ENCODE measurements around the gene MFSD8. TPM values are rescaled to one million over a fixed set of nuclear protein-coding genes. Genes with fewer than 3 reads are reported as not detected.
"Not testable (repeated sequence)": the region's sequence is repeated elsewhere in the genome, so short reads cannot be mapped to it uniquely, and the experiment has no call there.

Gene MFSD8
- total RNA-seq, 4 donors from 2014 or later = 22.2 to 63.1 (median 26.8) TPM

DNA sequence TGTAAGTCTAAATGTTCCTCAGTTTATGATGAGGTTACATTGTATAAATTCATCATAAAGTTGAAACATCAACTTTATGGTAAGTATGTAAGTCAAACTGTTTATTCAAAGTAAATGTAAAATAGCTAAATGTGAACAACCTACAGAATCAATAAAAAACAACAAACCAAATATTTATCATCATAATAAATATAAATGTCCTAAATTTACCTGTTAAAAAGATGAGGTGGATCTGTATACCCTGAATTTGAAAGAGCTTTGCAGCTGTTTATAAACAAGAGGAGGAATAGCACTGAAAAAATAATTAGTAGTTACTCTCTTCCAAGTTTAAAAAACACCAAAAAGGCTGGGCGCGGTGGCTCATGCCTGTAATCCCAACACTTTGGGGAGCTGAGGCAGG is 14.0 kb upstream of the MFSD8 start:
- H3K36me3 ChIP-seq = peaks cover 4% of the 10 kb centered on the region
- no peaks in the 10 kb centered on the region for H3K9me3 ChIP-seq
- 98% methylated on average over 2 of the region's 2 CpGs for WGBS
- no peak overlapping the region for H3K27ac ChIP-seq
- H3K27me3 ChIP-seq = no peaks in the 10 kb centered on the region
- TF ChIP-seq POLR2A (IDR thresholded peaks at IDR 0.05) (no peak), POLR2AphosphoS5 (IDR thresholded peaks at IDR 0.05) (no peak), EP300 (IDR thresholded peaks at IDR 0.05) (no peak)
- TF ChIP-seq, protein P1, sequence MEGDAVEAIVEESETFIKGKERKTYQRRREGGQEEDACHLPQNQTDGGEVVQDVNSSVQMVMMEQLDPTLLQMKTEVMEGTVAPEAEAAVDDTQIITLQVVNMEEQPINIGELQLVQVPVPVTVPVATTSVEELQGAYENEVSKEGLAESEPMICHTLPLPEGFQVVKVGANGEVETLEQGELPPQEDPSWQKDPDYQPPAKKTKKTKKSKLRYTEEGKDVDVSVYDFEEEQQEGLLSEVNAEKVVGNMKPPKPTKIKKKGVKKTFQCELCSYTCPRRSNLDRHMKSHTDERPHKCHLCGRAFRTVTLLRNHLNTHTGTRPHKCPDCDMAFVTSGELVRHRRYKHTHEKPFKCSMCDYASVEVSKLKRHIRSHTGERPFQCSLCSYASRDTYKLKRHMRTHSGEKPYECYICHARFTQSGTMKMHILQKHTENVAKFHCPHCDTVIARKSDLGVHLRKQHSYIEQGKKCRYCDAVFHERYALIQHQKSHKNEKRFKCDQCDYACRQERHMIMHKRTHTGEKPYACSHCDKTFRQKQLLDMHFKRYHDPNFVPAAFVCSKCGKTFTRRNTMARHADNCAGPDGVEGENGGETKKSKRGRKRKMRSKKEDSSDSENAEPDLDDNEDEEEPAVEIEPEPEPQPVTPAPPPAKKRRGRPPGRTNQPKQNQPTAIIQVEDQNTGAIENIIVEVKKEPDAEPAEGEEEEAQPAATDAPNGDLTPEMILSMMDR (IDR thresholded peaks at IDR 0.05) = no peak
- no peaks in the 10 kb centered on the region for H3K4me1 ChIP-seq
- H3K4me3 ChIP-seq = no peak overlapping the region
- DNase-seq (ENCODE audit: low spot score in 2 of 2) = no peak

DNA sequence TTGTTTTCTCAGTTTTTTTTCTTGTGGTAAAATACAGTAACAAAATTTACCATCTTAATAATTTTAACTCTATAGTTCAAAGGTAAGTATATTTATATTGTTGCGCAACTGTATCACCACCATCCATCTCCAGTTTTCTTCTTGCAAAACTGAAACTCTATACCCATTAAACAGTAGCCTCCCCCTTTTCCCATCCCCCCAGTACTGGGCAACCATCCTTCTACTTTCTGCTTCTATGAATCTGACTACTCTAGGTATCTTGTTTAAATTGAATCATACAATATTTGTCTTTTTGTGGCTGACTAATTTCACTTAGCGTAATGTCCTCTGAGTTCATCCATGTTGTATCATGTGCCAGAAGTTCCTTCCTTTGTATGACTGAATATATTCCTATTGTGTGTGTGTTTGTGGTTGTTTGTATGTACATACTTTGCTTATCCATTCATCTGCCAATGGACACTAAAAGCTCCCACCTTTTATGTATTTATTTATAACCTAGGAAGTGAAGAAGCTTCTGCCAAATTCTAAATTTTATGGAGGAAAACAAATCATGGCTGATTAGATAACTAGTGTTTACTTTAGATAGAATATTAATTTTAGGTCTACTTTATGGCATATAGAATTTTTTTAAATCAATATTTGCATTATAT is 10.3 kb upstream of the MFSD8 start:
- WGBS = 96% methylated on average over 2 of the region's 2 CpGs
- Histone ChIP-seq H3K9me3 (no peaks in the 10 kb centered on the region), H3K27me3 (no peaks in the 10 kb centered on the region), H3K4me1 (no peaks in the 10 kb centered on the region), H3K4me3 (no peak overlapping the region), H3K36me3 (no peaks in the 10 kb centered on the region), H3K27ac (no peak overlapping the region)
- DNase-seq (ENCODE audit: low spot score in 2 of 2) = no peak
- TF ChIP-seq POLR2A (IDR thresholded peaks at IDR 0.05) (no peak), POLR2AphosphoS5 (IDR thresholded peaks at IDR 0.05) (no peak), EP300 (IDR thresholded peaks at IDR 0.05) (no peak)
- TF ChIP-seq, protein P1 (IDR thresholded peaks at IDR 0.05) = no peak

DNA sequence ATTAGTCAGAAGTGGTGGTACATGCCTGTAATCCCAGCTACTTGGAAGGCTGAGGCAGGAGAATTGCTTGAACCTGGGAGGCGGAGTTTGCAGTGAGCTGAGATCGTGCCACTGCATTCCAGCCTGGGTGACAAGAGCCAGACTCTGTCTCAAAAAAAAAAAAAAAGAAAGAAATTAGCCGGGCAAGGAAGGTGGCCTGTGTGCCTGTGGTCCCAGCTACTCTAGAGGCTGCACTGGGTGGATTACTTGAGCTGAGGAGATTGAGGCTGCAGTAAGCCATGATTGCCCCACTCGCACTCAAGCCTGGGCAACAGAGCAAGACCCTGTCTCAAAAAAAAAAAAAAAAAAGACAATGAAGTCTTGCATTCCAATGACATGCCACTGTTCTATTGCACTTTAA is 6.0 kb upstream of the MFSD8 start:
- peaks cover 11% of the 10 kb centered on the region for H3K4me1 ChIP-seq
- not testable (repeated sequence) for DNase-seq (ENCODE audit: low spot score in 2 of 2); H3K27me3 ChIP-seq; H3K9me3 ChIP-seq; H3K27ac ChIP-seq; H3K4me3 ChIP-seq; H3K36me3 ChIP-seq
- WGBS = 81% methylated on average over 4 of the region's 4 CpGs

DNA sequence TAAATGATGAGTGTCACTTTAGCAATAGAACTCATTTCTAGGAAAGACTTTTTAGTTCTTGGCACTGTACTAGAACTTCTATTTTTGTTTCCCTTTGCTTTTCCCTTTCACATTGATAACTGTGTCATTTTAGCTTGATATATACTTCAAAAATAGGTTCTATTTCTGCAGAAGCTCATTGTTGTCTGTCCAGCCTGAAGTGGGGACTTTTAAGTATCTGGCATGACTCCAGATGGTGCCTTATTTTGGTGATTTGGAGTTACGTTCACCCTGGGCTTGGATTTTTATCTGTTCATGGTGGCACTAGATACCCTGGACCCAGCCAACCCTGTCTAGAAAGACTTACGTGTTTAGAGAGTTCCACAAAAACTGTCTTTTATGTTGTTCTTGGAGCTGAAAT is 3.6 kb upstream of the MFSD8 start:
- 71% methylated on average over 2 of the region's 2 CpGs for WGBS
- no peaks in the 10 kb centered on the region for H3K9me3 ChIP-seq
- H3K4me3 ChIP-seq = no peak overlapping the region
- H3K27me3 ChIP-seq = no peaks in the 10 kb centered on the region
- TF ChIP-seq POLR2AphosphoS5 (IDR thresholded peaks at IDR 0.05) = no peak
- no peak for TF ChIP-seq POLR2A (IDR thresholded peaks at IDR 0.05)
- TF ChIP-seq EP300 (IDR thresholded peaks at IDR 0.05) = no peak
- TF ChIP-seq, protein P1 (IDR thresholded peaks at IDR 0.05) = no peak
- H3K27ac ChIP-seq = no peak overlapping the region
- no peaks in the 10 kb centered on the region for H3K36me3 ChIP-seq
- DNase-seq (ENCODE audit: low spot score in 2 of 2) = no peak
- H3K4me1 ChIP-seq = peaks cover 22% of the 10 kb centered on the region

DNA sequence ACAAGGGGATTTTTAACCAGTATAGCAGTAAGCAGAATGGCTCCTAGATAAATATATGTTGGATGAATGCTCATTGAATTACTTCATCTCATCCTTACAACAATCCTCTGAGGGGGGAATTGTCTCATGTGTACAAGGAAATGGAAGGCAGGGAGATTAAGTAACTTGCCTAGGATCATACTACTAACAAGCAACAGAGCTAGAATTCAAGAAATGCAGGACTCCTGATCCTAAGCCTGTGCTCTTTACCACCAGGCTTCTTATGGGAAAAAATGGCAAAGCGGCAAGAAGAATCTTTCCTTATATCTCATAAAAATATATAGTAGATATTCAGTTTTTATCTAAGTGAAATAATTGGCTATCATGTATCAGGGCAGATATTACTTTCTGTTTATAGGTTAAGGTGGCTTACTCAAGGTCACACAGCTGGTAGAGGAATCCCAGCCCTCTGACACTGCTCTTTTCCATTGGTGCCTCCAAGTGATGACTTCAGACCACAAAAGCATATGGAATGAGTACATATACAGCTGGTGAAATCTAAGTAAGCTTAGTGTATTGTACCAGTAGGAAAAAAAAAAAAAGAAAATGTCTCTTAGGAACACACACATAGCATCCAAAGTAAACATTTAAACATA is 2.3 kb upstream of the MFSD8 start:
- H3K4me3 ChIP-seq = no peak overlapping the region
- no peaks in the 10 kb centered on the region for H3K27me3 ChIP-seq
- H3K9me3 ChIP-seq = no peaks in the 10 kb centered on the region
- WGBS = 95% methylated on average over 1 of the region's 1 CpG
- peaks cover 26% of the 10 kb centered on the region for H3K4me1 ChIP-seq
- no peak for DNase-seq (ENCODE audit: low spot score in 2 of 2)
- H3K36me3 ChIP-seq = no peaks in the 10 kb centered on the region
- H3K27ac ChIP-seq = no peak overlapping the region
- no peak for TF ChIP-seq POLR2A (IDR thresholded peaks at IDR 0.05)
- TF ChIP-seq, protein P1 (IDR thresholded peaks at IDR 0.05) = no peak
- TF ChIP-seq POLR2AphosphoS5 (IDR thresholded peaks at IDR 0.05) = no peak
- TF ChIP-seq EP300 (IDR thresholded peaks at IDR 0.05) = no peak
